GM12801 (cell line): Measurements from ENCODE around the gene TESK1.

Experiments used
- CTCF ChIP-seq: IDR thresholded peaks from one replicate; pipeline ENCODE4 v1.5.1; 2011; ENCODE audit warnings: control low read depth; ENCODE audit not compliant: insufficient read length; ENCODE audit errors: extremely low read depth

The TESK1 gene

GRCh38 chr9:35560625-35561337, 44.3 kb upstream of the TESK1 start:
- no peak for TF ChIP-seq CTCF

GRCh38 chr9:35561468-35562261, 43.4 kb upstream of the TESK1 start:
- no peak for TF ChIP-seq CTCF

GRCh38 chr9:35562895-35563780, 41.9 kb upstream of the TESK1 start:
- no peak for TF ChIP-seq CTCF

GRCh38 chr9:35563791-35564197, 41.3 kb upstream of the TESK1 start:
- TF ChIP-seq CTCF = no peak

- TF ChIP-seq CTCF = no peak
Observed at GRCh38 chr9:35564658-35565061, 40.4 kb upstream of the TESK1 start.

GRCh38 chr9:35566417-35566816, 38.6 kb upstream of the TESK1 start:
- no peak for TF ChIP-seq CTCF

GRCh38 chr9:35568196-35568595, 36.9 kb upstream of the TESK1 start:
- no peak for TF ChIP-seq CTCF
